HG02884 (cell line): ENCODE measurements around the gene GOLT1B.
"Not testable (repeated sequence)": the region's sequence is repeated elsewhere in the genome, so short reads cannot be mapped to it uniquely, and the experiment has no call there.

ENCODE experiments used
- ATAC-seq: cut with Tn5 transposase; IDR thresholded peaks from one replicate; pipeline ENCODE4 v1.9.1; 2021; ENCODE audit warnings: mild to moderate bottlenecking, moderate library complexity; ENCODE audit not compliant: unreplicated experiment

Gene GOLT1B

GRCh38 chr12:21501258-21502163 is at the start of gene GOLT1B, which contains the start of gene RECQL:
TSS of gene GOLT1B (plus strand) at chr12:21501789. CDS start at chr12:21501924, 135 bp downstream.
TSS of gene RECQL (minus strand) at chr12:21501635. CDS start at chr12:21499570, 2,065 bp downstream.
- peak; percentile 98 for ATAC-seq

GRCh38 chr12:21453312-21453852 is 48.2 kb upstream of the GOLT1B start:
- peak; percentile 88 for ATAC-seq

GRCh38 chr12:21456291-21456780 is 45.3 kb upstream of the GOLT1B start:
- no peak for ATAC-seq

- no peak for ATAC-seq
These were observed 42.1 kb upstream of the GOLT1B start for GRCh38 chr12:21459474-21459873.

- not testable (repeated sequence) for ATAC-seq
These were observed 34.3 kb upstream of the GOLT1B start for GRCh38 chr12:21467334-21467733.

GRCh38 chr12:21471294-21471693 is 30.3 kb upstream of the GOLT1B start:
- ATAC-seq: no peak

GRCh38 chr12:21472197-21472823 is 29.3 kb upstream of the GOLT1B start:
- ATAC-seq: no peak

- no peak for ATAC-seq
These were observed 26.0 kb upstream of the GOLT1B start for GRCh38 chr12:21475552-21475951.

GRCh38 chr12:21476949-21477348 is 24.6 kb upstream of the GOLT1B start:
- ATAC-seq: no peak

GRCh38 chr12:21478756-21479455 is 22.7 kb upstream of the GOLT1B start:
- ATAC-seq: no peak

- no peak for ATAC-seq
These were observed 18.1 kb upstream of the GOLT1B start for GRCh38 chr12:21483531-21483930.

GRCh38 chr12:21485998-21486397 is 15.6 kb upstream of the GOLT1B start:
- ATAC-seq: no peak

- no peak for ATAC-seq
These were observed 1.8 kb upstream of the GOLT1B start for GRCh38 chr12:21499765-21500164.

GRCh38 chr12:21500786-21501257 is 767 bp upstream of the GOLT1B start:
- ATAC-seq: no peak

- ATAC-seq: peak; percentile 4
These were observed 541 bp downstream of the GOLT1B start for GRCh38 chr12:21502164-21502496.

GRCh38 chr12:21502872-21503271 is 1.3 kb downstream of the GOLT1B start:
- ATAC-seq: no peak

GRCh38 chr12:21505888-21506287 is 4.3 kb downstream of the GOLT1B start:
- no peak for ATAC-seq

- no peak for ATAC-seq
These were observed 6.3 kb downstream of the GOLT1B start for GRCh38 chr12:21507849-21508248.

- ATAC-seq: peak; percentile 95
These were observed 8.2 kb downstream of the GOLT1B start for GRCh38 chr12:21509768-21510167.

GRCh38 chr12:21516281-21516680 is 14.7 kb downstream of the GOLT1B start:
- no peak for ATAC-seq

GRCh38 chr12:21518451-21518850 is 16.9 kb downstream of the GOLT1B start:
- ATAC-seq: no peak
